IMR-90 (cell line): ENCODE data around the gene TSPAN1. TPM values are rescaled to one million over a fixed set of nuclear protein-coding genes. Genes with fewer than 3 reads are reported as not detected.
"Not testable (repeated sequence)": the region's sequence is repeated elsewhere in the genome, so short reads cannot be mapped to it uniquely, and the experiment has no call there.

Experiments used
- ATAC-seq: fragments of 200-7000 bp; cut with Tn5 transposase; 2 replicates; pipeline ENCODE4 v1.9.1; 2020; ENCODE audit warnings: low read depth, mild to moderate bottlenecking, moderate library complexity
- BruUV-seq: library from RNA; stranded (reverse); fragments of 400-500 nt; replicated peaks from 2 replicates; lab custom pipeline; 2021; lab: Mats Ljungman, UMichigan
- CTCF ChIA-PET: fragments of 300-600 bp; formaldehyde crosslinking; extraction: SDS; loops from one replicate; lab custom pipeline; 2021; ENCODE audit warnings: antibody characterized with exemption; lab: Yijun Ruan, JAX
- POLR2A ChIA-PET: fragments of 300-600 bp; sonication (Branson Sonifier 250); formaldehyde crosslinking; loops from one replicate; lab custom pipeline; 2022; ENCODE audit warnings: antibody characterized with exemption; ENCODE audit not compliant: unreplicated experiment; lab: Charles Lee
- DNase-seq: peaks from one replicate; pipeline ENCODE4 v3.0.0; 2013
- H2AFZ ChIP-seq: replicated peaks from 2 replicates; pipeline ENCODE3; 2013; ENCODE audit warnings: low read length, mild to moderate bottlenecking; ENCODE audit not compliant: poor library complexity
- H2AK5ac ChIP-seq: 2 replicates; pipeline ENCODE4 v1.6.1; 2013; ENCODE audit warnings: low read depth, low read length, inconsistent platforms
- H2AK9ac ChIP-seq: replicated peaks from 2 replicates; pipeline ENCODE3; 2013; ENCODE audit warnings: mild to moderate bottlenecking, low read depth, low read length, moderate library complexity; ENCODE audit not compliant: poor library complexity
- H2BK120ac ChIP-seq: 2 replicates; pipeline ENCODE4 v1.6.1; 2013; ENCODE audit warnings: low read depth, low read length, inconsistent platforms
- H2BK15ac ChIP-seq: 3 replicates; pipeline ENCODE4 v1.6.1; 2013; ENCODE audit warnings: low read depth, low read length, inconsistent platforms
- H2BK20ac ChIP-seq: 2 replicates; pipeline ENCODE4 v1.6.1; 2013; ENCODE audit warnings: low read depth, mild to moderate bottlenecking, inconsistent platforms, low read length, moderate library complexity
- H2BK5ac ChIP-seq: 2 replicates; pipeline ENCODE4 v1.6.1; 2013; ENCODE audit warnings: mild to moderate bottlenecking, low read depth, low read length, inconsistent platforms; ENCODE audit not compliant: poor library complexity, severe bottlenecking
- H3K14ac ChIP-seq: replicated peaks from 2 replicates; pipeline ENCODE4 v1.6.1; 2013; ENCODE audit warnings: low read depth, low read length, inconsistent platforms
- H3K18ac ChIP-seq: 2 replicates; pipeline ENCODE4 v1.6.1; 2013; ENCODE audit warnings: low read depth, low read length, control low read depth
- H3K23ac ChIP-seq: 2 replicates; pipeline ENCODE4 v1.6.1; 2013; ENCODE audit warnings: low read depth, low read length, inconsistent platforms
- H3K27ac ChIP-seq: 2 replicates; pipeline ENCODE4 v1.5.1; 2013; ENCODE audit warnings: mild to moderate bottlenecking, control low read depth, low read length; ENCODE audit not compliant: insufficient read depth
- H3K27me3 ChIP-seq: 2 replicates; pipeline ENCODE4 v1.6.1; 2013; ENCODE audit warnings: low read length; ENCODE audit not compliant: control insufficient read depth, insufficient read depth
- H3K36me3 ChIP-seq: 2 replicates; pipeline ENCODE4 v1.6.1; 2013; ENCODE audit warnings: low read length, mixed read lengths; ENCODE audit not compliant: control insufficient read depth, insufficient read depth
- H3K4ac ChIP-seq: 2 replicates; pipeline ENCODE4 v1.6.1; 2013; ENCODE audit warnings: low read depth, low read length, inconsistent platforms
- H3K4me1 ChIP-seq: 2 replicates; pipeline ENCODE4 v1.6.1; 2013; ENCODE audit warnings: low read length, mixed read lengths; ENCODE audit not compliant: control insufficient read depth, insufficient read depth
- H3K4me2 ChIP-seq: 2 replicates; pipeline ENCODE4 v1.6.1; 2013; ENCODE audit warnings: low read depth, mild to moderate bottlenecking, control low read depth, low read length, moderate library complexity
- H3K4me3 ChIP-seq: 2 replicates; pipeline ENCODE4 v1.5.1; 2013; ENCODE audit warnings: low read depth, mild to moderate bottlenecking, control low read depth, low read length, moderate library complexity; ENCODE audit not compliant: insufficient read depth
- H3K56ac ChIP-seq: 2 replicates; pipeline ENCODE4 v1.6.1; 2013; ENCODE audit warnings: low read length, inconsistent platforms; ENCODE audit not compliant: insufficient read depth; ENCODE audit errors: extremely low read depth
- H3K79me1 ChIP-seq, 2 experiments: 2 replicates each; pipeline ENCODE4 v1.6.1; 2013; ENCODE audit warnings: low read length in 2 of 2, inconsistent platforms in 1 of 2, low read depth in 1 of 2
- H3K9ac ChIP-seq: 2 replicates; pipeline ENCODE4 v1.6.1; 2013; ENCODE audit warnings: low read depth, low read length, control low read depth
- H3K9me1 ChIP-seq: 2 replicates; pipeline ENCODE4 v1.6.1; 2013; ENCODE audit warnings: low read length, inconsistent platforms; ENCODE audit not compliant: insufficient read depth
- H3K9me3 ChIP-seq: 2 replicates; pipeline ENCODE4 v1.6.1; 2013; ENCODE audit warnings: low read length; ENCODE audit not compliant: control insufficient read depth, insufficient read depth
- H4K20me1 ChIP-seq: 2 replicates; pipeline ENCODE4 v1.6.1; 2013; ENCODE audit warnings: low read length, inconsistent platforms; ENCODE audit not compliant: insufficient read depth
- H4K5ac ChIP-seq: 2 replicates; pipeline ENCODE4 v1.6.1; 2013; ENCODE audit warnings: mild to moderate bottlenecking, low read depth, low read length, control low read depth
- H4K8ac ChIP-seq, 2 experiments: 2 replicates each; pipeline ENCODE4 v1.6.1; 2013; ENCODE audit warnings: low read depth in 2 of 2, low read length in 2 of 2, control low read depth in 1 of 2, inconsistent platforms in 1 of 2
- H4K91ac ChIP-seq: 2 replicates; pipeline ENCODE4 v1.6.1; 2013; ENCODE audit warnings: low read depth, low read length, inconsistent platforms; ENCODE audit not compliant: insufficient read depth
- WGBS, 2 experiments: methylation state at CpG; one replicate each; pipeline versions ENCODE4 v1.1.5 to v1.1.7; 2013; ENCODE audit warnings: missing lambda C conversion rate in 2 of 2; ENCODE audit not compliant: insufficient read length in 1 of 2; ENCODE audit errors: extremely low coverage in 2 of 2; 5-methylcytosine and 5-hydroxymethylcytosine counted together
- dilution Hi-C: fragments of 300-500 bp; cut with HindIII; formaldehyde crosslinking; loops from one replicate; pipeline ENCODE4 v1.14.3; 2018; ENCODE audit warnings: low sequenced_read_pairs; ENCODE audit not compliant: unreplicated experiment
- in situ Hi-C: fragments of 300-500 bp; cut with MboI; formaldehyde crosslinking; loops from 3 replicates; pipeline ENCODE4 v1.14.3; 2019; ENCODE audit warnings: low sequenced_read_pairs, inconsistent platforms, mixed read lengths
- intact Hi-C: fragments of 100-400 bp; cut with micrococcal nuclease; formaldehyde crosslinking; loops from 2 replicates; pipeline ENCODE4 v1.10.0; 2022
- polyA plus RNA-seq, 3 experiments: library from polyadenylated mRNA; depleted of rRNA; stranded (reverse); fragments of >200 nt; gene quantifications; 2 replicates each; pipeline ENCODE4 v1.2.3, GENCODE V29; 2012; ENCODE audit warnings: low replicate concordance in 1 of 3
- total RNA-seq: library from RNA; depleted of rRNA; stranded (reverse); fragments of >200 nt; gene quantifications from 2 replicates; pipeline ENCODE4 v1.2.3, GENCODE V29; 2012

Gene TSPAN1
- total and polyA plus RNA-seq, 2 of the 4 experiments (the other 2 are of a cell fraction), result 0.18 to 0.82 TPM

DNA sequence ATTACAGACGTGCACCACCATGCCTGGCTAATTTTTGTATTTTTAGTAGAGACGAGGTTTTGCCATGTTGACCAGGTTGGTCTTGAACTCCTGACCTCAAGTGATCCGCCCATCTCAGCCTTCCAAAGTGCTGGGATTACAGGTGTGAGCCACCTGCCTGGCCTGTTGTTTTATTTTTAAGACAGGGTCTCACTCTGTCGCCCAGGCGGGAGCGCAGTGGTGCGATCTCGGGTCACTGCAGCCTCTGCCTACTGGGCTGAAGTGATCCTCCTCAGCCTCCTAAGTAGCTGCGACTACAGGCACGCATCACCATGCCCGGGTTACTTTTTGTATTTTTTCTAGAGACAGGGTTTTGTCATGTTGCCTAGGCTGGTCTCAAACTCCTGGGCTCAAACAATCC, 48.2 kb downstream of the TSPAN1 start:
- H2BK120ac ChIP-seq, H4K20me1 ChIP-seq, H2BK20ac ChIP-seq, H3K27me3 ChIP-seq, H2AK9ac ChIP-seq, H3K18ac ChIP-seq, in situ Hi-C loops, POLR2A ChIA-PET, dilution Hi-C loops, H3K79me1 ChIP-seq, H3K14ac ChIP-seq, H3K9me1 ChIP-seq, H3K4me1 ChIP-seq, H3K4me2 ChIP-seq, DNase-seq, H3K4ac ChIP-seq, H3K9ac ChIP-seq, ATAC-seq, H4K8ac ChIP-seq, H2BK5ac ChIP-seq, H4K91ac ChIP-seq, H3K36me3 ChIP-seq, H2BK15ac ChIP-seq, H3K23ac ChIP-seq, H2AFZ ChIP-seq, H3K56ac ChIP-seq, BruUV-seq, H4K5ac ChIP-seq, H2AK5ac ChIP-seq, H3K9me3 ChIP-seq, H3K4me3 ChIP-seq, H3K27ac ChIP-seq: not testable (repeated sequence)
- intact Hi-C loops, result loop anchor here (1.0 kb wide), 2 partner anchors 44 to 186 kb away; no protein-coding TSS in a partner anchor
- 100% methylated on average over 2 of the region's 11 CpGs; no CpG with 5 or more reads in 1 of the 2 experiments for WGBS, 2 experiments
- CTCF ChIA-PET, result interaction anchor here (0.6 to 3.1 kb wide), 13 partner anchors 9 to 191 kb away, joined by 3 to 21 read pairs (median 4); partner anchors contain the start of genes LURAP1 and POMGNT1
